PFSK-1 (cell line): ENCODE measurements around the gene MRAP.

Source experiments
- POLR2AphosphoS5 ChIP-seq: IDR thresholded peaks from 2 replicates; pipeline ENCODE4 v1.6.1; 2012; ENCODE audit warnings: low read depth, mild to moderate bottlenecking, control low read depth, low read length, moderate library complexity
- REST ChIP-seq, 2 experiments: IDR thresholded peaks; 2 replicates each; pipeline versions ENCODE4 v1.6.1 to v1.8.0; 2011 to 2012; ENCODE audit warnings: low read depth in 2 of 2, low read length in 2 of 2, control low read depth in 1 of 2, inconsistent platforms in 1 of 2, mild to moderate bottlenecking in 1 of 2, moderate library complexity in 1 of 2; ENCODE audit not compliant: insufficient read depth in 1 of 2
- SIN3A ChIP-seq: IDR thresholded peaks from 2 replicates; pipeline ENCODE4 v1.6.1; 2012; ENCODE audit warnings: mild to moderate bottlenecking, low read length, moderate library complexity, borderline replicate concordance; ENCODE audit not compliant: insufficient read depth
- TAF1 ChIP-seq: IDR thresholded peaks from 2 replicates; pipeline ENCODE4 v1.6.1; 2012; ENCODE audit warnings: low read length, control low read depth, borderline replicate concordance; ENCODE audit not compliant: insufficient read depth

- TF ChIP-seq TAF1 (no peak), REST (IDR thresholded peaks at IDR 0.05; ENCODE audit: insufficient read depth in 1 of 2, low read depth in 2 of 2, low read length in 2 of 2) (no peak), POLR2AphosphoS5 (no peak), SIN3A (no peak)
These were observed 14.3 kb downstream of the MRAP start for GRCh38 chr21:32312976-32313375.
